ENCODE data around the gene SMARCC1. TPM values are rescaled to one million over a fixed set of nuclear protein-coding genes. Genes with fewer than 3 reads are reported as not detected.

SMARCC1 gene
- total RNA-seq, 2 experiments from 2014 or later: 74.2 to 76.2 TPM

DNA sequence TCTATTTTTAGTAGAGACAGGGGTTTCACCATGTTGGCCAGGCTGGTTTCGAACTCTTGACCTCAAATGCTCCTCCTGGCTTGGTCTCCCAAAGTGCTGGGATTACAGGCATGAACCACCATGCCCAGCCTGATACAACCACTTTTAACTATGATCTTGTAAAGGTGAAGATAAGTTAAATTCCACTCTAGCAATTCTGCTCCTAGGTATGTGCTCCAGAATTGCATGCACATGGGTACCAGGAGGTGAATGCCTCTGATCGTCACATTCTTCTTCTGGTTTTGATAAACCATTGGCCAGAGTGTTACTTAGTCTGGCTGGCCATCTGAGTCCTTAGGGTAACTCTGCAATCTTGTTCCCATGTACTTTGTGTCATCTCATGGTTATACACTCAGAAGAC, 225.3 kb downstream of the SMARCC1 start:
- Mint-ChIP-seq H3K27ac (no peak overlapping the region), H3K4me3 (no peak overlapping the region), H3K36me3 (ENCODE audit: low read depth) (no peaks in the 10 kb centered on the region), H3K27me3 (peaks cover 10% of the 10 kb centered on the region), H3K4me1 (ENCODE audit: low read depth) (no peaks in the 10 kb centered on the region), H3K9me3 (no peaks in the 10 kb centered on the region)
- ChIA-PET CTCF (no interaction called here), POLR2A (no interaction called here)
- Histone ChIP-seq H3K27ac (ENCODE audit: low read depth in 1 of 2, low read length in 2 of 2) (no peak overlapping the region), H3K4me3 (ENCODE audit: low read length) (no peak overlapping the region), H3K27me3 (ENCODE audit: control insufficient read depth in 1 of 2, insufficient read depth in 2 of 2, low read length in 2 of 2) (no peaks in the 10 kb centered on the region), H3K4me1 (ENCODE audit: insufficient read depth, low read length) (no peaks in the 10 kb centered on the region), H3K36me3 (ENCODE audit: insufficient read depth, low read length) (no peaks in the 10 kb centered on the region), H3K9me3 (ENCODE audit: control insufficient read depth in 1 of 2, insufficient read depth in 1 of 2, low read length in 2 of 2) (no peaks in the 10 kb centered on the region)
- no peak for ATAC-seq (ENCODE audit: poor library complexity)
- no peak for DNase-seq
- intact Hi-C loops (cut with DNase I, micrococcal nuclease): no loop called here
- TF ChIP-seq, protein P1, sequence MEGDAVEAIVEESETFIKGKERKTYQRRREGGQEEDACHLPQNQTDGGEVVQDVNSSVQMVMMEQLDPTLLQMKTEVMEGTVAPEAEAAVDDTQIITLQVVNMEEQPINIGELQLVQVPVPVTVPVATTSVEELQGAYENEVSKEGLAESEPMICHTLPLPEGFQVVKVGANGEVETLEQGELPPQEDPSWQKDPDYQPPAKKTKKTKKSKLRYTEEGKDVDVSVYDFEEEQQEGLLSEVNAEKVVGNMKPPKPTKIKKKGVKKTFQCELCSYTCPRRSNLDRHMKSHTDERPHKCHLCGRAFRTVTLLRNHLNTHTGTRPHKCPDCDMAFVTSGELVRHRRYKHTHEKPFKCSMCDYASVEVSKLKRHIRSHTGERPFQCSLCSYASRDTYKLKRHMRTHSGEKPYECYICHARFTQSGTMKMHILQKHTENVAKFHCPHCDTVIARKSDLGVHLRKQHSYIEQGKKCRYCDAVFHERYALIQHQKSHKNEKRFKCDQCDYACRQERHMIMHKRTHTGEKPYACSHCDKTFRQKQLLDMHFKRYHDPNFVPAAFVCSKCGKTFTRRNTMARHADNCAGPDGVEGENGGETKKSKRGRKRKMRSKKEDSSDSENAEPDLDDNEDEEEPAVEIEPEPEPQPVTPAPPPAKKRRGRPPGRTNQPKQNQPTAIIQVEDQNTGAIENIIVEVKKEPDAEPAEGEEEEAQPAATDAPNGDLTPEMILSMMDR (IDR thresholded peaks at IDR 0.05): no peak

DNA sequence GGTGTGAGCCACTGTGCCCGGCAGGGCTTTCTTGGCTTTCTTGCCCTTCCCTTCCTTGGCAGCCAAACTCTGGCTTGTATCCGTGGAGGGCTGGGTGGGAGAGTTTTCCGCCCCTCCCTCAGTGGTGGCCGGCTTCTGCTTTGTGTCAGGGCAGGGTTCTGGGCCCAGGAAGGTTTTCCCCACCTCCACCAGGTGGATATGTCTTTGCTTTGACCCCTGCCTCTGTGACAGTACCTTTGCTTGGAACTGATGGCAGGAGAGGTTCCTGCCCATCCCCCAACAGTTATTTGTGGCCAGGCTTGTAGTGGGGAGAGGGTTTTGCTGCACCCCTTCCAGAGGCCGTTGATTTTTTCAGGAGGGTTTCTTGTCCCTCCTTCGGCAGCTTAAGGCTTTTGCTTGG, 227.4 kb downstream of the SMARCC1 start:
- H3K4me3 ChIP-seq (ENCODE audit: low read length): no peak overlapping the region
- Mint-ChIP-seq H3K9me3 (no peaks in the 10 kb centered on the region), H3K27me3 (peaks cover 19% of the 10 kb centered on the region), H3K36me3 (ENCODE audit: low read depth) (no peaks in the 10 kb centered on the region), H3K27ac (no peak overlapping the region), H3K4me1 (ENCODE audit: low read depth) (no peaks in the 10 kb centered on the region), H3K4me3 (no peak overlapping the region)
- H3K9me3 ChIP-seq (ENCODE audit: control insufficient read depth in 1 of 2, insufficient read depth in 1 of 2, low read length in 2 of 2): no peaks in the 10 kb centered on the region
- TF ChIP-seq, protein P1 (IDR thresholded peaks at IDR 0.05): no peak
- DNase-seq: no peak
- no peak for ATAC-seq (ENCODE audit: poor library complexity)
- H3K36me3 ChIP-seq (ENCODE audit: insufficient read depth, low read length): no peaks in the 10 kb centered on the region
- intact Hi-C loops (cut with DNase I, micrococcal nuclease): no loop called here
- ChIA-PET POLR2A (no interaction called here), CTCF (no interaction called here)
- H3K4me1 ChIP-seq (ENCODE audit: insufficient read depth, low read length): no peaks in the 10 kb centered on the region
- no peak overlapping the region for H3K27ac ChIP-seq (ENCODE audit: low read depth in 1 of 2, low read length in 2 of 2)
- H3K27me3 ChIP-seq (ENCODE audit: control insufficient read depth in 1 of 2, insufficient read depth in 2 of 2, low read length in 2 of 2): no peaks in the 10 kb centered on the region

DNA sequence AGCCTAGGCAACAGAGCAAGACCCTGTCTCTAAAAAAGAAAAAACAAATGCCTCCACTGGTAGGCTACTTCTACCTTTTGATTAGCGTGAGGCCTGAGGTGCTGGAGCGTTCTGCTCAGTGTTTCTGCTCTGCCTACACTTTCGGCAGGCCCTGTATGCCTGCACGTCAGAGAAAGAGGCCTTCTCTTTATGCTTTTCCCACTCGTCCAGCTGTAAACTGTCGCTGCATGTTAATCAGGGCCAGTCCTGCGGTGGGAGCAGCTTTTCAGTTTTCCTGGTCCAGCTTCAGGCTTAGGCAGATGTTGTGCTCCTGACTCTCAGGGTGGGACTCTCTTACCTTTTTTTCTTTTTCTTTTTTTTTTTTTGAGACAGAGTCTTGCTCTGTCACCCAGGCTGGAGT, 228.3 kb downstream of the SMARCC1 start:
- H3K9me3 ChIP-seq (ENCODE audit: control insufficient read depth in 1 of 2, insufficient read depth in 1 of 2, low read length in 2 of 2): no peaks in the 10 kb centered on the region
- intact Hi-C loops (cut with DNase I, micrococcal nuclease): no loop called here
- H3K36me3 Mint-ChIP-seq (ENCODE audit: low read depth): no peaks in the 10 kb centered on the region
- no peak overlapping the region for H3K27ac Mint-ChIP-seq
- DNase-seq (no peak), ATAC-seq (ENCODE audit: poor library complexity) (no peak)
- TF ChIP-seq, protein P1 (IDR thresholded peaks at IDR 0.05): no peak
- no peaks in the 10 kb centered on the region for H3K9me3 Mint-ChIP-seq
- POLR2A ChIA-PET: no interaction called here
- H3K4me1 ChIP-seq (ENCODE audit: insufficient read depth, low read length): no peaks in the 10 kb centered on the region
- peaks cover 14% of the 10 kb centered on the region for H3K27me3 Mint-ChIP-seq
- no peak overlapping the region for H3K27ac ChIP-seq (ENCODE audit: low read depth in 1 of 2, low read length in 2 of 2)
- no peaks in the 10 kb centered on the region for H3K4me1 Mint-ChIP-seq (ENCODE audit: low read depth)
- H3K36me3 ChIP-seq (ENCODE audit: insufficient read depth, low read length): no peaks in the 10 kb centered on the region
- no peaks in the 10 kb centered on the region for H3K27me3 ChIP-seq (ENCODE audit: control insufficient read depth in 1 of 2, insufficient read depth in 2 of 2, low read length in 2 of 2)
- no peak overlapping the region for H3K4me3 Mint-ChIP-seq
- H3K4me3 ChIP-seq (ENCODE audit: low read length): no peak overlapping the region
- CTCF ChIA-PET: no interaction called here
